GM19043 (cell line): Measurements from ENCODE around the gene CDHR4.
A peak's percentile ranks its signal among the peaks of the same experiment; 100 is the strongest.
"Not testable (repeated sequence)": the region's sequence is repeated elsewhere in the genome, so short reads cannot be mapped to it uniquely, and the experiment has no call there.

Source experiments
- ATAC-seq: cut with Tn5 transposase; IDR thresholded peaks from one replicate; pipeline ENCODE4 v1.9.1; 2021; ENCODE audit warnings: low read depth; ENCODE audit not compliant: unreplicated experiment

The CDHR4 gene, protein sequence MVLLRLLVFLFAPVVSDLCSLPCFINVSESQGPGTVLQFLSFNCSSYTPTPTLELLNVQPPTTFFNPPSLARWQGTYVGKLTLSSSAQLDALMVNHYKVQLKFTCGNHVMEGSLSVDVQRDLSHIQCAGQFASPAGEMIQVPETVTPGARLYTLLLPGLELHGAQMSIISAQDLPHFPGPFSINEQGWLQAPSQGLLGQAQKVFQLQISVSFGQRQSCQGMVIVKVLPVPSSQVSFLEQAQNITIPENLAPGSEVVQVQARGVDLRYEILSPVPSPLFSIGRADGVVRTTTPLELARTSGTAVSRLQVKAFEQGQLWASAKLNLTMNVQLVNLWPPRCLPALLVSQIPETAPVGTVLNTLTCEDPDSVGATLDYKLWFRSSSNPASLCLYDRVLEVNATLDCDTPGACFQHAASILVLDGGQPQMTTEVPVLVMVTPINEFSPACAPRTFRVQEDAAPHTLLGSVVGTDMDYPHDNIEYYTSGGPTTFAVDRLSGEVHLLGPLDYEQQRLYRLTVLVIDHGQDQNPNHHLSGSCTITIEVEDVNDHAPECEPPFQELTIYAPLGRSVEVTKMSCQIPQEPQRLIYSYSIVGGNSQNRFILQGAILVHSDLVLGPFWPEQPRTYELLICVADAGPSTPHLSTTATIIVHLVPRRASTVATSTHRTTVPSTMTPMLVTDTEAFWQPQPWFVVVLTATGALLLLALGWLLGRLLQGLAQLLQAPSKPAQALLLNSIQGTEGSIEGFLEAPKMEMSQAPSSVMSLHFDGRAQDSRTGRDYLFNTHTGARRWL

DNA sequence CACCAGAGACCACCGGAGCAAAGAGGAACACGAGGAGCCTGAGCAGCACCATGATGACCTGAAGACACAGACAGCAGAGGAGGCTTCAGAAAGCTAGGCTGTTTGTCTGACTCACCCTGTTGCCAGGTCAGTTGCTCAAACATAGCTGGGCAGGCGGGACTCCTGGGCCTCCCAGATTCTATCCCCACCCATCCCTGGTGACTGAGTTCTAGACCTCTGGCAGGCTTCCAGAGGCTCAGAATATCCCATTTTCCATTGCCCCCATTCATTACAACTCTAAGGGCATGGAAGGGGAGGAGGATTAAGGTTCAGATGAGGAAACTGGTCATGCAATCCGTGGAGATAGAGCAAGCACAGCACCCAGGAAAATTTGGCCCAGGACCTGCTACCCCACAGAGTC is at the start of gene CDHR4:
Gene CDHR4, minus strand, starts transcription at position 113 of the 400 bp plus-strand sequence. Its CDS starts 61 bp downstream, at position 52.
- no peak for ATAC-seq

DNA sequence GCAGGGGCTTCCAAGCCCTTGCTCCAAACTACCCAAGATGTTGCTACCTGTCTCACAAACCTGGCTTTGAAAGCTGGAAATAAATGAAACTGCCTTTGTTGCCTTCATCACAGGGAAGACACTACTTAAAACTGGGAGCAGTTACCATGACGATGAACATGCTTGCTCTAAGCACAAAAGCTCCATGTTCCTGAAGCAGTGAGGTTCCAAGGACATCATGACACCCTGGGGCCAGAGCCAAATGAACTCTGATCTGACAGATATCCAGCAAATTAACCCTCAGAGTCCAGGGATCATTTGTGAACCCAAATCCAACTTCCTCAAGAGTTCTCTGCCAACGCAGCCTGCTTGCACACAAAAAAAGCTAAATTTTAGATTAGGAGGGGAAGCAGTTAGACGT is 46.0 kb upstream of the CDHR4 start:
- no peak for ATAC-seq

DNA sequence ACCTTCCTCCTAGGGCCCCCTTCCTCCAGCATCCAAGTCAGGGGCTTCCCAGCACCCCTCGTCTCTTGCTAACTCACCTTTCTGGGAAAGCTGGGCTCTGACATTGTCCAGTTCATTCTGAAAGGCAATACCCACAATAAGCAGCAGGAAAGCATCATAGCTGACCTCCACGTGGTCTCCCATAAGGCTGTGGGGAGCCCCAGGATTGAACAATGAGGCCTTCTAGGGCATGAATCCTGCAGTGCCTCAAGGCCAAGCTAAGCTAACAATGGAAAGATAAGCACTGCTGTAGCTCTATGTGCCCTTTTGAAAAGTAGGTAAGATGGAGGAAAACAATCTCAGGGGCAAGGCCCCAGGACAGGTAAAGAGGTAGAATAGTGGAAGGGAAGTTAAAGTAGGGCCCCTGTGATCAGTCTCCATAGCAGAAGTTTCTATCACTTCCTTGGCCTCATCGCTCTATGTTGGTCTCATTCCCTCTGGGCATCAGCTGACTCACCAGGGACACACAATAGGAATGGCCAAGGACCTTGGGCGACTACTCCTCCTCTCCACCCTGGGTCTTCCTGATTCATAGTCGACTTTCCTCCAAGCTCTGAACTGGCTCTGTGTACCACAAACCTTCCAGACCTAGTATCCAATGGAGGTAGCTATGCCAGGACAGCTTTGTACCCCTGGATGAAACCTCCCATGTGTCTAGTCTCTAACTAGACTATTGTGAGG is 45.0 kb upstream of the CDHR4 start:
- no peak for ATAC-seq

DNA sequence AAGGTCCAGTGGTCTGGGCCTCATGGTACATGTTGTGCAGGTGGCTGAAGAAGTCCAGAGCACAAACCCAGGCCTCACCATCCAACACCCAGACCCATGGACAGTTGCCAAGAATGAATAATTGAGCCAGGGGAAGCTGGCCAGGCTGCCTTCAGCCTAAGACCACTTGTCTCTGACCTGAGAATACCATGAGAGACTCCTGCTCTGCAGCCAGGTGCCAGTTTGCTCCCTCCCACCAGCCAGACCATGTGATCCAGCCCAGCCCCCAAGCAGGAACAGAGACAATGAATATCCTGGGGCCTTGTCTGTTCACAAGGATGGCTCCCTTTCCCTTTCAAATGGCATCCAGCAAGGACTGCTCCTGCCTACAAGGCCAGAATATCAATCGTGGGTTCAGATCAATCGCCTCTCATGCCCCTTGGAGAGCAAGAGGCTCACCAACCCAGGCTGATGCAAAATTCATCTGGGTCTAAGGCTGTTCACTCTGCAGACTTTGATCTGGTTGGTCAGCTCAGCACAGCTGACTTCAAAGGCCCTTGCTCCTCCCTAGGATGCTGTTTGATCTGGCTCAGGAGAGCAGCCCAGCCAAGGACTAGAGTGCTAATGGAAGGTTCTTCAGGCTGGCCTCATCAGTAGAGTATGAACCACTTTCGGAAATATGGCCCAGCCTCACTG is 43.3 kb upstream of the CDHR4 start:
- no peak for ATAC-seq

DNA sequence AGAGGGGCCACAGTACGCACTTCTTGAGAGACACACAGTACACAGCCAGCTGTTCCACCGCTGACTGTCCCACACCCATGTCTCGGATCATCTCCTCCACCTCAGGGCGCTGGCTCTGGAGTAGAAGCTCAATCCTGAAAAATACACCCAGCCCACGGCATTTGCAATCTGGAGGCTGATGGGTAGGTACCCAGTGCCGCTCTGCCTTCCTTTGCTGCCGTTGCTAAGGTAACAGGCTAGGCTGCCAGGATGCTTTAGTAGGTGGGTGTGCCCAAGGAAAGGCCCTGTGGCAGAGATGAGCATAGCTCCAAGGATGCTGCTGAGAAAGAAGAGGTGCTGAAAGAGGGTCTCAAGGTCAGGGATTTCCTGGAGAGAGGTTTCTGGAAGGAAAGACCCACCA is 42.1 kb upstream of the CDHR4 start:
- ATAC-seq, result no peak

DNA sequence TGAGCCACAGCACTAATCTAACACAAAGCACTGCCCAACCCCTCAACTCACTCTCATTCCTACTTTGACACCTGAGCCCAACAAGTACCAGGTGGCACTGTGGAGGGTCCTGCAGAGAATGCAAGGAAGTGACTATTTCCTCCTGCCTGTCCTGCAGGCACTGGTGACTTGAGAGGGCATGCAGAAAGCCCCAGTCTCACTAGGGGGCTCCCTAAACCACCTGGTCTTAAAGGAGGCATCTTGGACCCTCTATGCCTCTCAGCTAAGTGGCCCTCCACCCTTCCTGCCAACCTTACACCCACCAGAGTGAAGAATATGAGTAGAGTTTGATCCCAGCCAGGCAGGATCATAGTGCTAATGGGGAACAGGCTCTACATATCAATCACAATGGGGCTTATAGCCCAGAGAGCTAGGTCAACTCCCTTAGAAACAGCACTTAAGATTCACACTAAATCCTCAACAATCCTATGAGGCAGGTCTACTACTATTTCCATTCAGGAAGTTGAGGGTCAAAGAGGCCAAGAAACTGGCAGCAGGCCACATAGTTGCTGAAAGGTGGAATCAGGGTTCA is 41.5 kb upstream of the CDHR4 start:
- ATAC-seq, result no peak

DNA sequence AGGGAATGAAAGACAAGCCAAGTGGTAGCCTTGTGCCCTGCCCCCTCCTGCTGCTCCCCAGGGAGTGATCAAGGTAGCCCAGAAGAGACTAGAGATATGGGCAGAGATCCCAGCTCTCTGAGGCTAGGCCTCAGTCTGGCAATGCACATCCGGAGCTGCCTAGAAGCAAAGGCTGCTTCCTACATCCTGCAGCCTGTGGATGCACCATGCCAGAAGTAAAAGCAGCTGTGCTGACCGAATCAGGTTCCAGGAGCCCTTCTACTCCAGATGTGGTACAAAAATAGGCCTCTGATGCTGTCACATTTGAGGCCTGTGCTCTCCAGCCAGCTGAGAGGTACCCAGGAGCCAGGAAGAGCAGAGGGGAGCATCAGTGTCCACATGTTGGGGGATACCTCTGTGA is 40.7 kb upstream of the CDHR4 start:
- ATAC-seq, result no peak

DNA sequence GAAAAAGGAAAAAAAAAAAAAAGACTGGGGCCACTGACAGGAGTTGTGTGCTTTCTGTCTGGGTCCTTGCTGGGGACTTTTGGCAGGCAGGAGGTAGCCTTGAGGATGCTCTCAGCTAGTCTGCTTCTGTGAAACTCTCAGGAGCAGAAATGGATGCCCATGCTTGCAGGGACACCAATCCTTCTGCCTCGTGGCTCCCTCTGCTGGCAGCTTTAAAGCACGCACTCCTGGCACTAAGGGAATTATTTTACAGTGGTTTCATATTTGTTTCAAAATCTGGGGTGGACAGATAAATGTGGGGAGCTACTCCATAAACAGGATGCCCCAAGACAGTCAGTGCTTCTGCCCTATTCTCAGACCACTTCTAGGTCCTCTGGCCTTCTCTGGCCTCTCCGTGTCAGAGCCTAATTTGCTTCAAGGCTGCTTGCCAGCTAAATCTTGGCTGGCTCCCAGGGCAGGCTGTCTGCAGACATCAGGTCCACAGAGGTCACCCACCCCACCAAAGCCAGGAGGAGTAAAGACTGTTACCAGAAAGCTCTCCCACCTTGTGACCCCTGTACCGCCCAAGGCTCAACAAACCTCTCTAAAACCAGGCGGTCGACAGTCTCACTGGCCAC is 39.6 kb upstream of the CDHR4 start:
- ATAC-seq, result no peak

DNA sequence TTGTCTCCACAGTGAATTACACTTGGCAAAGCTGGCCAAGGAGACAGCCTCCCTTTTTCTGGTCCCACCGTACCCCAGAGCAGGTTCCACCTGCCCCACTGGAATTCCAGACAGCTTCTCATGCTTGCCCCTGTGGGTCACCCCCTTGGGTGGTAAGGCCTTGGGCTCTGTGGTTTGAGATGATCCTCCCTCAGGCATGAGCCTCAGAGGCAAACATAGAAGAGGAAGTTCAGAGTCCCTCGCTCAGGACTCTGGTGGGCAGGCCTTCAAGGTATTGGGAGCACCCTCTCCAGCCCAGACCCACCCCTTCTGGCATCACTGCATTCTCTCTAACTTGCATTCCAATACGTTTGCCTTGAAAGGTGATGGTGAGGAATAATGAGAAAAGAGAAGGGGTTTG is 31.7 kb upstream of the CDHR4 start:
- no peak for ATAC-seq

DNA sequence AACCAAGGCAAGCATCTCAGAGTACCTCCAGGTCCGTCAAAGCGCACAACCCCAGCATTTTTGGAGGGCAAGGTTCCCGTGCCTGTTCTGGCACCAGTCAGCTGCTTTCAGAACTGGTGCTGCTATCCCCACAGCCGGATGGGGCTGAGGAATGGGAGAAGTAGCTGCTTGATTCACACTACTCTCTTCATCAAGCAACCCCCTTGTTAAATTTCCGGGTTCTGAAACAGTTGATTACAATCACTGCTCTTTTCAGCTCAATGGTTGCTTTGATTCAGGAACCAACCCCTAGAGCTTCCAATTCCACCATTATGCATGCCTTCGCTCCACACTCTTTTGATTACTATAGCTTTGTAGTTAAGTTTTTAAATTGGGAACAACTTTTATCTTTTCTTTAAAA is 26.3 kb upstream of the CDHR4 start:
- ATAC-seq, result no peak

DNA sequence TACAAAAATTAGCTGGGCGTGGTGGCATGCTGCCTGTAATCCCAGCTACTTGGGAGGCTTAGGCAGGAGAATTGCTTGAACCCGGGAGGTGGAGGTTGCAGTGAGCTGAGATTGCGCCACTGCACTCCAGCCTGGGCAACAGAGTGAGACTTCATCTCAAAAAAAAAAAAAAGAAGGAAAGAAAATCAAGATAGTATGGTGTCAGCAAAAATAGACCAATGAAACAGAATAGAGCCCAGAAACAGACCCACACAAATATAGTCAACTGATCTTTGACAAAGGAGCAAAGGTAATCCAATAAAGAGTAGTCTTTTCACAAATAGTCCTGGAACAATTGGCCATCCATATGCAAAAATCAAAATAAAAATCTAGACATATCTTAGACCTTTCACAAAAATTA is 23.5 kb upstream of the CDHR4 start:
- ATAC-seq, result not testable (repeated sequence)

DNA sequence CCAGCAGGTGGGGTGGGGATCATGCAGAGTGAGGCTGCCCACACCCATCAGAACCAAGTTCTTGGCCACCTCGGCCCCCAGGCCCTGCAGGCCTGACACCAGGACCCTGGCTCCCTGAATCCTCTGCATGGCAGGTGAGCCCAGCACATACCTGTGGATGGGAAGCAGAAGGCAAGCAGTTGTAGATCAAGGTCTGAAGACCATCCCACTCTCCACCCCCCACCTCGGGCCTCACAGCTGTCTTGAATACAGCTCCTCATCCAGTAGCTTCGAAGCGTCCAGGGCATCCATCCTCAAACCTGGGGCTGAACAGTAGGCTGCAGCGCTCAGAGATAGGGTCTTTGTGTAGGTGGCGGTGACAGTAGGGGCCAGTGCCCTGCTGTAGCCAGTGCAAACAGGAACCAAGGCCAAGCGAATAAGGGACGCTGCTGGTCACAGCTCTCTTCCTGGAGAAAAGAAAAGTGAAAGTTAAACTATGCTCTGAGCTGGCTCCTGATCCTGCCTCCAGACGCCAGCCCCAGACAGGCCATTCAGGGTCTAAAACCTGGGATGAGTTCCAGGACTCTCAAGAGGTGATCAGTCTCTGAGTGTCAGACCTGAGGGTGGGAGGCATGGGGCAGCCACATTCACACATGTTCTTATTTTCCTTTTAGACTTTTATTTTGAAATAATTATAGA is 14.0 kb upstream of the CDHR4 start, which contains the start of gene UBA7:
Gene UBA7, minus strand, starts transcription at position 457 of the 678 bp plus-strand sequence. Its CDS starts 166 bp downstream, at position 291.
- ATAC-seq, result peak; percentile 81

DNA sequence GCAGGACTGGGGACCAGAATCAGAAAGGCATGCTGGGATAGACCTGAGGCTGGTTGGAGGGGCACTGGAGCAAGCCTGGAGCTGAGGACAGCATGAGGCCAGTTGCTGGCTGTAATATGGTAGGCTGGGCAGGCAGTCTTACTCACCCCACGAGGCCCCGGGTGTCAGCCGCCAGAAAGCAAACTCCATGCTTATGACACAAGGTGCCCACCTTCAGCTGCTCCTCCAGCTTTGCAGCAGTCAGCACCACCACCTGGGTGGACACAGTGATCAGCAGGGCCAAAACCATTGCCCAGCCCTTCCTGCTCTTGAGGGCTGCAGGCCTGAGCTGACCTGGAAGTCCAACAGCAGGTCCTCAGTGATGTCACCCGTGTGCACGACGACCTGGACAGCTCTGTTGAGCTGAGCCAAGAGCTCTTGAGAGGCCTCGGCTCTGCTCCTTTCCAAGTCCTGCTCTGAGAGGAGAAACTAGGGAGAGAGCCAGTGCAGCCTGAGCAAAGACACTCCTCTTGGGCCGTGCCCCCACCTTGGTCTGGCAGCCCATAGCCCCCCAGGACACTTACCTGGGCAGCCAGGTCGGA is 13.3 kb upstream of the CDHR4 start:
- ATAC-seq, result no peak

DNA sequence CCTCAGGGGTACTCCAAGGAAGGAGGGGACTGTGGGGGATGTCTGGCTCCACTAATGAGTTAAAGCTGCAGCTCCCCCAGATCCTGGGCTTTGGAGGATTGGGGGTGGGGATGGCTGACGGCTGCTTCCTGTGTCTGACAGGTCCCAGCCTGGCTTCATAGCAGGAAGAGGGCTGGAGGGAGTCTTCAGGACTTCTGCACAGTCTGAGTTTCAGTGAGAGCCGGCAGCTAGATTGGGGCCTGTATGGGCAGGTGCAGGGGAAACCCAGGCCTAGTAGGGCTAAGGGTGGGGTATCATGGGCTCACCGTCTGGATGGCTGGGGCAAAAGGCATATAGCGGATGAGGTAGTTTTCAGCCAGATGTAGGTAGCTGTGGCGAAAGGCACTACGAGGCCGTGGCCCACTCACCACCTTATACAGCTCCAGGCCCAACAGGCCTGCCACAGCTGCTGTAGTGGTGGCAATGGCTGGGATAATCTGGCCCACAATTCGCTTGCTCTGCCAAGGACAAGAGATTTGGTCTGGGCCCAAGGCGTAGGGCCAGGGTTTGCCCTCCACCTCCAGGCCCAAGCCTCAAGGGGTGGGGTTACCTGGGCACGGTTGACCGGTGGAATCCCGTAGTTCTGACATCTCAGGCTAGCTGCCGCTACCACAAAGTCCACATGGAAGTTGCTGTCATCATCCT is 7.9 kb upstream of the CDHR4 start:
- no peak for ATAC-seq

DNA sequence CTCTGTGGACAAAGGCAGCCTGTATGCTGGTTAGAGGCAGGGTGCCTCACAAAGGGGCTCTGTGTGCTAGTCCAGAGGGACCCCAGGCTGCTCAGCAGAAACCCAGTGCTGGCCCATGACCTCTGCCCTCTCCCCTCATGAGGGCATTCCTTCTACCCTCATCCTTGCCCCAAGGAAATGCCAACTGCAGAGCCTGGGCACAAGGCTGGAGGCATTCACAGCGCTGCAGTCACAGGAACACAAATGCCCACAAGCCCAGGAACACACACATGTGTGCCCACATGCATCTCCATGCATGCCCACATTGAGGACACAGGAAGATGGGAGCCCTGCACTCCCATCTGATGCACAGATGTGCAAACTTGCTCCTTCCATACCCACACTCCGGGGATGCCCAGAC is 7.2 kb upstream of the CDHR4 start:
- ATAC-seq, result no peak

DNA sequence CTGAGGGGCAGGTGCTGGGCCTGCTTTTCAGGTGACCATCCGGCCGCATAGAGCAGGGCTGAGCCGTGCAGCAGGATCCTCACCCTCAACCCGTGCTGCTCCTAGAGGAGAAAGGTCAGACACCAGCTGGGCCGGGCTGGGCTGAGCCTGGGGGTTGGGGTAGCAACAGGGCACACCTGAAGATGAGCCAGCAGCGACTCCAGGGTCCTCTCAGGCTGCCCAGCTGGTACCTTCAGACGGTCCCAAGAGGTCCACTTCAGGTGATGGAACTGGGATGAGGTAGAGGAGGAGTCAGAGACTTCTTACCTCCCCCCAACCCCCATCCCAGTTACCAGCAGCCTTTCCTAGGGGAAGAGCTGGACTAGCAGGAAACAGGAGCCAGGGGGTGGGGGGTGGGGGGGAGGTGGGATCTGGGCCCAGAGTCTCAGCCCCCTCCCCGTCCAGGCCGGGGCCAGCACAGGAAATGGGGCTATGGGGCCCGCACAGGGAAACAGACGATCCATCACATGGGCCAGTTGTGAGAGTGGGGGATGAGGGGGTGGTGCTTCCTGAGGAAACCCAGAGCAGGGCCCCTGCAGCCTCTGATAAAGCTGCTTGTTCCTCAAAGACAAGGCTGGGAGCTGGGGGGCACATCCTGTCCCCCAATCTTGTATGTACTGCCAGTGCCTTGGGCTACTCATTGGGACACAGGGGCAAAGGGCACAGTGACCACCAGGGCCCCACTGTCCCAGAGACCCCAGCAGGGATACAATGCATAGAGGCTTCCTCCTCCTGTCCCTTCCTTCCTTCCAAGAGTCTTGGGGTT is 6.4 kb upstream of the CDHR4 start:
- no peak for ATAC-seq

DNA sequence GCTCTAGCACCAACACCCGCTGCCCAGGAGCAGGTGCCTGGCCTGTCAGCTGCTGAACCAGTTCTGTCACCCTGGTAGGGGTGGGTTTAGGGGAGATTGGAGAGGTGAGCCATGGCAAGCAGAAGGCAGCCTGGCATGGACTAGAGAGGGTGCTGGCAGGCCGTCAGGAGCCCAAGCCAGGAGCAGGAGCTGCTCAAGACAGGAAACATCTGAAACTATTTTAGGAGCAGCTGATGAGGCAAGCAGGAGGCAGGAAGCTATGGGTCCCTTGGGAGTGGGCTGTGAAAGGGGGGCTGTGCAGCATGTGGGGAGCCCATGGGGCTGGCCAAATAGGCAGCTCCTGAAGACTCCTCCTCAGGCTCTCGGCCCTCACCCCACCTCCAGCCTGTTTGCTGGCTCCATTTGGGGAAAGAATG is 5.7 kb upstream of the CDHR4 start:
- ATAC-seq, result no peak
